Suprapubic skin (tissue), 4 donors: ENCODE results near the gene ZNF532.

Experiments
- EP300 ChIP-seq: sonication (generic); formaldehyde crosslinking; IDR thresholded peaks from one replicate; pipeline ENCODE4 v1.6.1; 2017; ENCODE audit warnings: antibody characterized with exemption
- POLR2A ChIP-seq, 2 donors: fragments of 450-650 bp; IDR thresholded peaks; one replicate each; pipeline ENCODE4 v1.6.1; 2017; ENCODE audit warnings: antibody characterized with exemption in 2 of 2, mild to moderate bottlenecking in 2 of 2, moderate library complexity in 2 of 2
- POLR2AphosphoS5 ChIP-seq, 3 donors: sonication (generic); formaldehyde crosslinking; IDR thresholded peaks; one replicate each; pipeline ENCODE4 v1.6.1; 2017; ENCODE audit warnings: antibody characterized with exemption in 3 of 3
- TF ChIP-seq, protein P1 (sequence below), 2 donors: fragments of 200-600 bp in 1 of 2; fragments of 450-650 bp in 1 of 2; sonication (generic) in 1 of 2; IDR thresholded peaks; one replicate each; pipeline ENCODE4 v1.5.1; 2016 to 2019; ENCODE audit warnings: antibody characterized with exemption in 2 of 2, mild to moderate bottlenecking in 1 of 2, moderate library complexity in 1 of 2

DNA sequence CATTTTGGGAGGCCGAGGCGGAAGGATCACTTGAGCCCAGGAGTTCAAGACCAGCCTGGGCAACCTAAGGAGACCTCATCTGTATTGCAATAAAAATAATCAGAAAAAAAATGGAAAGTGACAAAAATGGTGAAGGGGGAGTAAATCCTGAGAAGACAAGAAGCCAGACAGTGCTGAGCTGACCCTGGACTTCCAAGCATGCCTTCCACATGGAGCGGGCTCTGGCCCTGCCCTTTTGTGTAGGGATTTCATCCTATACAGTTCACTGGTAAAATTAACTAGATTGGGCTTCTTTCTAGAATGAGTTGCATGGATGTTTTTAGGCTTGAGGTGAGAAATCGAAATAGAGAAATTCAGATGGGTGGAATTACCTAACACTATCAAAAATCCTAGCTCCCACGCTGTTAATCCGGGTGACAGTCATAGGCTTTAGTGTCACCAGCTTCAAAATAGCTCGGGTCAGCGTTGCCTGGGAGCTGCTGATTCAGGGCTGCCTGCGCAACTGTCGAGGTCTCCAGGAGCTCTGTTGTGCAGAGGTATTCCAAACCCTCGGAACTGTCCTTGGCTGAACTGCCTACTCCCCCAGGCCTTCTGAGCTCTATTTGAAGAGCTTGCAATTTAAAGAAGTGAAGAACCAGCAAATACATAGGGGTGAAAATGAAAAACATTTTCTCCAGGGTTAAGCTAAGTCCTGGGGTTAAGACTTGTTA is 21.5 kb upstream of the ZNF532 start:
- TF ChIP-seq POLR2A (IDR thresholded peaks at IDR 0.05) (no peak), EP300 (no peak), POLR2AphosphoS5 (IDR thresholded peaks at IDR 0.05) (no peak)
- TF ChIP-seq, protein P1, sequence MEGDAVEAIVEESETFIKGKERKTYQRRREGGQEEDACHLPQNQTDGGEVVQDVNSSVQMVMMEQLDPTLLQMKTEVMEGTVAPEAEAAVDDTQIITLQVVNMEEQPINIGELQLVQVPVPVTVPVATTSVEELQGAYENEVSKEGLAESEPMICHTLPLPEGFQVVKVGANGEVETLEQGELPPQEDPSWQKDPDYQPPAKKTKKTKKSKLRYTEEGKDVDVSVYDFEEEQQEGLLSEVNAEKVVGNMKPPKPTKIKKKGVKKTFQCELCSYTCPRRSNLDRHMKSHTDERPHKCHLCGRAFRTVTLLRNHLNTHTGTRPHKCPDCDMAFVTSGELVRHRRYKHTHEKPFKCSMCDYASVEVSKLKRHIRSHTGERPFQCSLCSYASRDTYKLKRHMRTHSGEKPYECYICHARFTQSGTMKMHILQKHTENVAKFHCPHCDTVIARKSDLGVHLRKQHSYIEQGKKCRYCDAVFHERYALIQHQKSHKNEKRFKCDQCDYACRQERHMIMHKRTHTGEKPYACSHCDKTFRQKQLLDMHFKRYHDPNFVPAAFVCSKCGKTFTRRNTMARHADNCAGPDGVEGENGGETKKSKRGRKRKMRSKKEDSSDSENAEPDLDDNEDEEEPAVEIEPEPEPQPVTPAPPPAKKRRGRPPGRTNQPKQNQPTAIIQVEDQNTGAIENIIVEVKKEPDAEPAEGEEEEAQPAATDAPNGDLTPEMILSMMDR (IDR thresholded peaks at IDR 0.05), result no peak
